Loucy (cell line): Measurements from ENCODE around the gene TIGIT.

Source experiments
- CTCF ChIP-seq: fragments of 200-600 bp; sonication (generic); conservative IDR thresholded peaks from 2 replicates; pipeline ENCODE4 v1.5.1; 2014; ENCODE audit warnings: mild to moderate bottlenecking, antibody characterized with exemption, low read length
- EZH2phosphoT487 ChIP-seq: fragments of 200-600 bp; IDR thresholded peaks from 2 replicates; pipeline ENCODE4 v1.6.1; 2018; ENCODE audit warnings: antibody characterized with exemption, mild to moderate bottlenecking, moderate library complexity, borderline replicate concordance

- TF ChIP-seq EZH2phosphoT487 (no peak), CTCF (no peak)
These were observed 15.0 kb downstream of the TIGIT start for GRCh38 chr3:114308830-114309229.
